ENCODE results near the gene ZSWIM8.

ZSWIM8 gene

DNA sequence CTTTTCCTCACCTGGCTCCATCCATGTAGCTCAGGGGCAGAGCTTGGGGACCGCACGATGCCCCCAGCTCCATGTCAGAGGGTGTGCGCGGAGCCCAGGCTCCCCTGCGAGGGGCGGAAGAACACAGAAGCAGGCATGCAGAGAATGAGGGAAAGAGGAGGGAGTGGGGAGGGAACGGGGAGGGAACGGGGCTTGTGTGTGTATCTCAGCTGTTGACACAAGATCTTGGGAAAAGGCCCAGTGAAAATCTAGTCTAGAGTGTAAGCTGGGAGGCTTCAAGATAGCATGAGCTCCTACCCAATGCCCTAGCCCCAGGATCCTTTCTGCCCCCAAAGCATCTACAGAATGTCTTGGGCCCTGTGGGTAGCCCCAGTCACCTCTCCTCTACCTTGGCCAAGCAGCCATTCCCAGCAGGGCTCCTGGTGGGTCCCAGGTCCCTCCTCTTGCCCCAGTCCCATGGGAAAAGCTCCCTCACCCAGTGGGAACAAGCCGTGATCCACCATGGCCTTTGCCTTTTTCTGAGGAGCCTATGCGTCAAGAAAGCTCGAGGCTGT lies 51.1 kb downstream of the ZSWIM8 start:
- Histone ChIP-seq H3K4me1 (ENCODE audit: control insufficient read depth, insufficient read depth, low read length) (peaks cover 10% of the 10 kb centered on the region), H3K4me3 (ENCODE audit: low read length in 2 of 2) (no peak overlapping the region), H3K9me3 (ENCODE audit: control insufficient read depth in 2 of 2, low read length in 2 of 2) (no peaks in the 10 kb centered on the region), H3K27ac (ENCODE audit: low read length) (peak overlapping the region; percentile 31), H3K36me3 (ENCODE audit: control insufficient read depth in 2 of 2, insufficient read depth in 2 of 2, low read length in 2 of 2) (peaks cover 55 to 61% of the 10 kb centered on the region in 2 donors), H3K27me3 (ENCODE audit: control insufficient read depth in 1 of 2, insufficient read depth in 2 of 2, low read length in 2 of 2) (no peaks in the 10 kb centered on the region), H3K9ac (ENCODE audit: low read length in 2 of 2) (peak overlapping the region; percentile 21 to 46)

DNA sequence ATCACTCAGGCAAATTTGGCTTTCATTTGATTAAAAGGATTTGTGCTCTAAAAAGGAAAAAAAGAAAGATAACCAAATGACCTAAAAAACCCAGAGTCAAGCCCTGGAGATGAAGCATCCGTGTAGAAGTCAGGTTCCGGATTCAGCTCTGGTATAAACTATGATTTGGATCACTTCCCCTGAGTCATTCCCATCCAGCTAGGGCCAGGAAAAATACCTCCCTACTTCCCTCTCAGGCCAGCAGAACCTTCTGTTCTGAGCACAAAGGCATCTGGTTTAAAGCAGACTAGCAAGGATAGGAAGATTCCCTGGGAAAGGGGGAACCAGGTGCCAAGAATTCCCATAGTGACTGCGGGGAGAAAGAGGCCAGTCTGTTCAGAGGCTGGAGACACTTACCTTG lies 51.7 kb downstream of the ZSWIM8 start:
- peak overlapping the region; percentile 13 to 46 for H3K9ac ChIP-seq (ENCODE audit: low read length in 2 of 2)
- H3K9me3 ChIP-seq (ENCODE audit: control insufficient read depth in 2 of 2, low read length in 2 of 2), result no peaks in the 10 kb centered on the region
- no peak overlapping the region for H3K4me3 ChIP-seq (ENCODE audit: low read length in 2 of 2)
- H3K27me3 ChIP-seq (ENCODE audit: control insufficient read depth in 1 of 2, insufficient read depth in 2 of 2, low read length in 2 of 2), result no peaks in the 10 kb centered on the region
- H3K4me1 ChIP-seq (ENCODE audit: control insufficient read depth, insufficient read depth, low read length), result peaks cover 10% of the 10 kb centered on the region
- H3K36me3 ChIP-seq (ENCODE audit: control insufficient read depth in 2 of 2, insufficient read depth in 2 of 2, low read length in 2 of 2), result peaks cover 56 to 66% of the 10 kb centered on the region in 2 donors
- H3K27ac ChIP-seq (ENCODE audit: low read length), result peak overlapping the region; percentile 69

DNA sequence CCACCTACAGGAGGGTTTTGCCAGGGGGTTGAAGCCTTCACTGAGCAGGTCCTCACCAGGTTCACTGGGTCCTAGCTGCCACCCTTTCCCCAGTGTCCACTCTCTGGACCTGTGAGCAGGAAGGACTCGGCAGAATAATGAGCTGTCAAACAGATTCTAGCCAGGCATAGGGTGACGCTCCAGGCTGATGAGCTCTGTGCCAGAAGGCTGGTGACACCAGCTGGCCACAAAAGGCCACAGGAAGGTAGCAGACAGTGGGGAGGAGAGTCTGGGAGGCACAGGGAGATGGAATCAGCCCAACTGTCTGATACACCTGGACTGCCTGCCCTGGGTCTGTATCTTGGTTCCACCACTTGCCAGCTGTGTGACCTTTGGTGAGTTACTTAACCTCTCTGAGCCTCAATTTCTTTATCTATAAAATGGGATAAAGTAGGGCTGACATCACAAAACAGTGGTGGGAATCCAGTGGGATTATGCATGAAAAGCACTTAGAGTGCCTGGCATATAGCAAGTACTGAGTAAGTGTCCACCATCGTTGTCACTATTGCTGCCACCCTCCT lies 52.7 kb downstream of the ZSWIM8 start:
- H3K9ac ChIP-seq (ENCODE audit: low read length in 2 of 2), result peak overlapping the region; percentile 21 to 43
- no peaks in the 10 kb centered on the region for H3K9me3 ChIP-seq (ENCODE audit: control insufficient read depth in 2 of 2, low read length in 2 of 2)
- H3K4me1 ChIP-seq (ENCODE audit: control insufficient read depth, insufficient read depth, low read length), result peaks cover 10% of the 10 kb centered on the region
- H3K27me3 ChIP-seq (ENCODE audit: control insufficient read depth in 1 of 2, insufficient read depth in 2 of 2, low read length in 2 of 2), result no peaks in the 10 kb centered on the region
- H3K27ac ChIP-seq (ENCODE audit: low read length), result peak overlapping the region; percentile 69
- peaks cover 65 to 74% of the 10 kb centered on the region in 2 donors for H3K36me3 ChIP-seq (ENCODE audit: control insufficient read depth in 2 of 2, insufficient read depth in 2 of 2, low read length in 2 of 2)
- no peak overlapping the region for H3K4me3 ChIP-seq (ENCODE audit: low read length in 2 of 2)

GRCh38 chr10:73838827-73839226 lies 53.4 kb downstream of the ZSWIM8 start:
- H3K4me1 ChIP-seq (ENCODE audit: control insufficient read depth, insufficient read depth, low read length), result peaks cover 10% of the 10 kb centered on the region
- H3K36me3 ChIP-seq (ENCODE audit: control insufficient read depth in 2 of 2, insufficient read depth in 2 of 2, low read length in 2 of 2), result peaks cover 67 to 80% of the 10 kb centered on the region in 2 donors
- no peaks in the 10 kb centered on the region for H3K9me3 ChIP-seq (ENCODE audit: control insufficient read depth in 2 of 2, low read length in 2 of 2)
- H3K9ac ChIP-seq (ENCODE audit: low read length in 2 of 2), result no peak overlapping the region
- no peaks in the 10 kb centered on the region for H3K27me3 ChIP-seq (ENCODE audit: control insufficient read depth in 1 of 2, insufficient read depth in 2 of 2, low read length in 2 of 2)
- no peak overlapping the region for H3K4me3 ChIP-seq (ENCODE audit: low read length in 2 of 2)
- H3K27ac ChIP-seq (ENCODE audit: low read length), result peak overlapping the region; percentile 69

DNA sequence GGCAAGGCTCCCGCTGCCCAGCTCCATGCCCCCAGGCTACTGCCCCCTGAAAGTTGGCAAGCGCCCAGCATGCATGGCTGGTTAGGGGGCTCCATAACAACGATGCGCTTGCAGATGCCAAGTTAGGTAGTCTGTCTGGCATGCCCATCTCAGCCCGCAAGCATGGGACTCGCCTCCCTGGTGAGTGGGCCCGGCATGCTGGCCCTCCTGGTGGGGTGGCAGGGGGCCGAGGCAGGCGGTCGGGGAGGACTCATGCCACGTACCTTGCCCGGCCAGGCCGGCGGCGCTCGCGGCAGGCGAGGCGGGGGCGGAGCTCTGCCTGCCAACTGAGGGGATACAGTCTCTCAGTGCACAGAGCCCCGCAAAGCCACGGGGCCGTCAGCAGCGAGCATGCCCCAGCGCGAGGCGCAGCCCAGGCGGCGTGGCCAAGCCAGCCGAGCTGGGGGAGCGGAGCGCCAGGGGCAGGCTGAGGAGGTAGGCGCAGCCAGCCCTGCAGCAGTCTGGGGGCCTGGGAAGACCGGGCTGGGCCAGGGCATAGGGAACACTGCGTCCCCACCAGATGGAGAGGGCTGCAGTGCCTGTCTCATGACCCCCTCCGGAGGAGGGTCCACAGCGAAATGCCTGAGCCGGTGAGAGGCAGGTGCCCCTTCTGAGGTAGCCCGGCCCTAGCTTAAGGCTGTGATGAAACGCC lies 54.0 kb downstream of the ZSWIM8 start:
- no peaks in the 10 kb centered on the region for H3K9me3 ChIP-seq (ENCODE audit: control insufficient read depth in 2 of 2, low read length in 2 of 2)
- H3K27ac ChIP-seq (ENCODE audit: low read length), result no peak overlapping the region
- peaks cover 10% of the 10 kb centered on the region for H3K4me1 ChIP-seq (ENCODE audit: control insufficient read depth, insufficient read depth, low read length)
- no peak overlapping the region for H3K9ac ChIP-seq (ENCODE audit: low read length in 2 of 2)
- no peak overlapping the region for H3K4me3 ChIP-seq (ENCODE audit: low read length in 2 of 2)
- peaks cover 63 to 80% of the 10 kb centered on the region in 2 donors for H3K36me3 ChIP-seq (ENCODE audit: control insufficient read depth in 2 of 2, insufficient read depth in 2 of 2, low read length in 2 of 2)
- no peaks in the 10 kb centered on the region for H3K27me3 ChIP-seq (ENCODE audit: control insufficient read depth in 1 of 2, insufficient read depth in 2 of 2, low read length in 2 of 2)

GRCh38 chr10:73840056-73840402 lies 54.6 kb downstream of the ZSWIM8 start:
- no peak overlapping the region for H3K27ac ChIP-seq (ENCODE audit: low read length)
- H3K9ac ChIP-seq (ENCODE audit: low read length in 2 of 2), result no peak overlapping the region
- H3K4me3 ChIP-seq (ENCODE audit: low read length in 2 of 2), result no peak overlapping the region
- H3K4me1 ChIP-seq (ENCODE audit: control insufficient read depth, insufficient read depth, low read length), result peaks cover 10% of the 10 kb centered on the region
- peaks cover 60 to 81% of the 10 kb centered on the region in 2 donors for H3K36me3 ChIP-seq (ENCODE audit: control insufficient read depth in 2 of 2, insufficient read depth in 2 of 2, low read length in 2 of 2)
- no peaks in the 10 kb centered on the region for H3K9me3 ChIP-seq (ENCODE audit: control insufficient read depth in 2 of 2, low read length in 2 of 2)
- no peaks in the 10 kb centered on the region for H3K27me3 ChIP-seq (ENCODE audit: control insufficient read depth in 1 of 2, insufficient read depth in 2 of 2, low read length in 2 of 2)

GRCh38 chr10:73840403-73841060 lies 55.1 kb downstream of the ZSWIM8 start:
- no peaks in the 10 kb centered on the region for H3K27me3 ChIP-seq (ENCODE audit: control insufficient read depth in 1 of 2, insufficient read depth in 2 of 2, low read length in 2 of 2)
- no peak overlapping the region for H3K27ac ChIP-seq (ENCODE audit: low read length)
- no peak overlapping the region for H3K9ac ChIP-seq (ENCODE audit: low read length in 2 of 2)
- H3K4me1 ChIP-seq (ENCODE audit: control insufficient read depth, insufficient read depth, low read length), result peaks cover 10% of the 10 kb centered on the region
- H3K9me3 ChIP-seq (ENCODE audit: control insufficient read depth in 2 of 2, low read length in 2 of 2), result no peaks in the 10 kb centered on the region
- H3K4me3 ChIP-seq (ENCODE audit: low read length in 2 of 2), result no peak overlapping the region
- peaks cover 60 to 79% of the 10 kb centered on the region in 2 donors for H3K36me3 ChIP-seq (ENCODE audit: control insufficient read depth in 2 of 2, insufficient read depth in 2 of 2, low read length in 2 of 2)

GRCh38 chr10:73841061-73841421 lies 55.6 kb downstream of the ZSWIM8 start:
- no peaks in the 10 kb centered on the region for H3K9me3 ChIP-seq (ENCODE audit: control insufficient read depth in 2 of 2, low read length in 2 of 2)
- H3K4me3 ChIP-seq (ENCODE audit: low read length in 2 of 2), result no peak overlapping the region
- no peak overlapping the region for H3K27ac ChIP-seq (ENCODE audit: low read length)
- H3K4me1 ChIP-seq (ENCODE audit: control insufficient read depth, insufficient read depth, low read length), result peaks cover 10% of the 10 kb centered on the region
- H3K27me3 ChIP-seq (ENCODE audit: control insufficient read depth in 1 of 2, insufficient read depth in 2 of 2, low read length in 2 of 2), result no peaks in the 10 kb centered on the region
- H3K9ac ChIP-seq (ENCODE audit: low read length in 2 of 2), result no peak overlapping the region
- peaks cover 61 to 77% of the 10 kb centered on the region in 2 donors for H3K36me3 ChIP-seq (ENCODE audit: control insufficient read depth in 2 of 2, insufficient read depth in 2 of 2, low read length in 2 of 2)

DNA sequence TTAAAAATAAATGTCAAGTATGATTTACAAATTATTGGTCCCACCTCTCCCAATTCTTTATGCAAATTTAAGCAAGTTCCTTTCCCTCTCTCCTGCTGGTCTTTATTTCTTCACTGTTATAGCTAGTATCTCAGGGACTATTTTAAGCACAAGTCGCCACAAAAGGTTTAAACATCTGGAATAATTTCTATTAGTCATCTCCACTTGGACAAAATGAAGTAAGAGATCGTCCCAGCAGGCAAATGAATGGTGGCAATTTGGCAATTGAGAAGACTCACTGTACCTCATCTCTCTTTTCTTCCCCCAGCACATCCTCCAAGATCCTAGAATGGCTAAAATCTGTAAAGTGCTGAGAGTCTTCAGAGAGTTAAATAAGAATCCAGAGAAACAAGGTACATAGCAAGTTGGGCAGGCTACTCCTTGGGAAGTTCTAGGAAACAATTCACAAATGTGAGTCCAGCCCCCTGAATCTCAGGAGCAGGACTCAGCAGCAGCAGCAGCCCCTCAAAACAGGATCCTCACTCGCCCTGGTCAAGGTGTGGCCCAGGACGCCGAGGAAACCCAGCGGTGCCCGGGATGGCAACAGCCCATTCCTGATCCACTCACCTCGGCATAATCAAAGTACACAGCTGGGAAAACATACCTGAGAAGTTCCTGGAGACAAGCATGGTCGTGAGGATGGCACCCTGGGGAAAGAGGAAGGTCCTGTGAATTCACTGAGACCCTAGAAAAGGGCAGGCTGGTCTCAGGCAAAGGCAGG lies 56.3 kb downstream of the ZSWIM8 start:
- no peaks in the 10 kb centered on the region for H3K9me3 ChIP-seq (ENCODE audit: control insufficient read depth in 2 of 2, low read length in 2 of 2)
- no peak overlapping the region for H3K9ac ChIP-seq (ENCODE audit: low read length in 2 of 2)
- H3K4me1 ChIP-seq (ENCODE audit: control insufficient read depth, insufficient read depth, low read length), result peaks cover 10% of the 10 kb centered on the region
- peaks cover 61 to 77% of the 10 kb centered on the region in 2 donors for H3K36me3 ChIP-seq (ENCODE audit: control insufficient read depth in 2 of 2, insufficient read depth in 2 of 2, low read length in 2 of 2)
- no peaks in the 10 kb centered on the region for H3K27me3 ChIP-seq (ENCODE audit: control insufficient read depth in 1 of 2, insufficient read depth in 2 of 2, low read length in 2 of 2)
- no peak overlapping the region for H3K4me3 ChIP-seq (ENCODE audit: low read length in 2 of 2)
- H3K27ac ChIP-seq (ENCODE audit: low read length), result peak overlapping the region; percentile 11

DNA sequence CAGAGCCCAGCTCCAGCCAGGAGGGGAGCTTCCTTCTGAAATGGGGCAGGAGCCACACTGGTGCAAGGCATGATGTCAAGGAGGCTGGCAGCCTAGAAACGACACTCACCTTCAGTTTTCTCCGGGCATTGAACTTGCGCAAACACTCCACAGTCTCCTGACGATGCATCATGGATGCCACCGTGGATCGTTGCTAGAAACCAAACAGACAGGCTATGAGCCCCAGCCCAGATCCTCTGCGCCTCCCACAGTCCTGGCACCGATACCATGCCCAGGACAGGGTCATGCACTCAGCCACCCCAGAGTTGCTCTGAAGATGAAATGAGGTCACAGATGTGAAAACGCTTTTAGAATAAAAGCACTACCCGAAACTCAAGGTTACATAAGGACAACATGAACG lies 56.9 kb downstream of the ZSWIM8 start:
- Histone ChIP-seq H3K4me3 (ENCODE audit: low read length in 2 of 2) (no peak overlapping the region), H3K4me1 (ENCODE audit: control insufficient read depth, insufficient read depth, low read length) (peaks cover 6% of the 10 kb centered on the region), H3K36me3 (ENCODE audit: control insufficient read depth in 2 of 2, insufficient read depth in 2 of 2, low read length in 2 of 2) (peaks cover 61 to 77% of the 10 kb centered on the region in 2 donors), H3K9ac (ENCODE audit: low read length in 2 of 2) (no peak overlapping the region), H3K27ac (ENCODE audit: low read length) (no peak overlapping the region), H3K9me3 (ENCODE audit: control insufficient read depth in 2 of 2, low read length in 2 of 2) (no peaks in the 10 kb centered on the region), H3K27me3 (ENCODE audit: control insufficient read depth in 1 of 2, insufficient read depth in 2 of 2, low read length in 2 of 2) (no peaks in the 10 kb centered on the region)
